ENCODE measurements around the gene ZNF530. TPM values are rescaled to one million over a fixed set of nuclear protein-coding genes. Genes with fewer than 3 reads are reported as not detected.
A peak's percentile ranks its signal among the peaks of the same experiment; 100 is the strongest.

The ZNF530 gene
- total RNA-seq, 6 experiments from 2014 or later, result 2.3 to 4.5 (median 3.6) TPM

- DNase-seq, result no peak
- Mint-ChIP-seq H3K4me3 (peak overlapping the region; percentile 90), H3K36me3 (ENCODE audit: low read depth) (peaks cover 69% of the 10 kb centered on the region), H3K9me3 (peaks cover 65% of the 10 kb centered on the region), H3K27me3 (ENCODE audit: insufficient read depth) (peaks cover 4% of the 10 kb centered on the region), H3K4me1 (ENCODE audit: low read depth) (peaks cover 16% of the 10 kb centered on the region), H3K27ac (peak overlapping the region; percentile 50; the same call in 1 of the 2 replicates)
- no peak for TF ChIP-seq CTCF (IDR thresholded peaks at IDR 0.05)
Observed at GRCh38 chr19:57615346-57615745, 15.7 kb downstream of the ZNF530 start.

- DNase-seq, result peak; percentile 14
- peaks cover 1% of the 10 kb centered on the region; the same call in 1 of the 2 replicates for H3K4me1 Mint-ChIP-seq (ENCODE audit: low read depth)
Observed at GRCh38 chr19:57620673-57621348, 21.1 kb downstream of the ZNF530 start.

GRCh38 chr19:57623091-57623490 lies 23.4 kb downstream of the ZNF530 start:
- Mint-ChIP-seq H3K27me3 (ENCODE audit: insufficient read depth) (peaks cover 2% of the 10 kb centered on the region), H3K27ac (no peak overlapping the region), H3K4me3 (no peak overlapping the region), H3K9me3 (peaks cover 76% of the 10 kb centered on the region), H3K36me3 (ENCODE audit: low read depth) (peaks cover 77% of the 10 kb centered on the region), H3K4me1 (ENCODE audit: low read depth) (no peaks in the 10 kb centered on the region)
- DNase-seq, result no peak
- no peak for TF ChIP-seq CTCF (IDR thresholded peaks at IDR 0.05)

More at GRCh38 chr19:57620673-57621348, 21.1 kb downstream of the ZNF530 start:
- H3K36me3 Mint-ChIP-seq (ENCODE audit: low read depth), result peaks cover 95% of the 10 kb centered on the region
- no peak overlapping the region for H3K27ac Mint-ChIP-seq
- peaks cover 6% of the 10 kb centered on the region for H3K27me3 Mint-ChIP-seq (ENCODE audit: insufficient read depth)
- H3K9me3 Mint-ChIP-seq, result peaks cover 97% of the 10 kb centered on the region
- peak overlapping the region; percentile 5; the same call in 1 of the 2 replicates for H3K4me3 Mint-ChIP-seq
- no peak for TF ChIP-seq CTCF (IDR thresholded peaks at IDR 0.05)

GRCh38 chr19:57632987-57633831 lies 33.5 kb downstream of the ZNF530 start, which contains the start of gene ZNF211:
TSS of gene ZNF211 (plus strand) at chr19:57633168. CDS start at chr19:57633347, 179 bp downstream.
- Mint-ChIP-seq H3K27ac (peak within 1 kb of the TSS; percentile 75), H3K4me3 (peak within 1 kb of the TSS; percentile 96), H3K4me1 (ENCODE audit: low read depth) (peaks cover 21% of the 10 kb centered on the region), H3K36me3 (ENCODE audit: low read depth) (peaks cover 72% of the 10 kb centered on the region), H3K27me3 (ENCODE audit: insufficient read depth) (no peaks in the 10 kb centered on the region), H3K9me3 (peaks cover 32% of the 10 kb centered on the region)
- DNase-seq, result peak; percentile 88
- no peak; the same call in 1 of the 2 replicates for TF ChIP-seq CTCF (IDR thresholded peaks at IDR 0.05)

- no peaks in the 10 kb centered on the region for H3K27me3 Mint-ChIP-seq (ENCODE audit: insufficient read depth)
- H3K4me1 Mint-ChIP-seq (ENCODE audit: low read depth), result peaks cover 21% of the 10 kb centered on the region
- H3K4me3 Mint-ChIP-seq, result peak overlapping the region; percentile 96
- TF ChIP-seq CTCF (IDR thresholded peaks at IDR 0.05), result no peak
- H3K27ac Mint-ChIP-seq, result peak overlapping the region; percentile 75
- peaks cover 76% of the 10 kb centered on the region for H3K36me3 Mint-ChIP-seq (ENCODE audit: low read depth)
- DNase-seq, result no peak
- peaks cover 37% of the 10 kb centered on the region for H3K9me3 Mint-ChIP-seq
Observed at GRCh38 chr19:57633832-57634131, 34.1 kb downstream of the ZNF530 start.
